BJ (cell line): ENCODE results near the gene LCA5L. TPM values are rescaled to one million over a fixed set of nuclear protein-coding genes. Genes with fewer than 3 reads are reported as not detected.
"Not testable (repeated sequence)": the region's sequence is repeated elsewhere in the genome, so short reads cannot be mapped to it uniquely, and the experiment has no call there.

ENCODE experiments used
- CTCF ChIA-PET: fragments of 350-600 bp; formaldehyde crosslinking; extraction: SDS; loops from one replicate; lab custom pipeline; 2021; ENCODE audit warnings: antibody characterized with exemption, inconsistent platforms; lab: Yijun Ruan, JAX
- POLR2A ChIA-PET: fragments of 300-600 bp; sonication (Branson Sonifier 250); formaldehyde crosslinking; extraction: SDS; loops from one replicate; lab custom pipeline; 2021; ENCODE audit warnings: antibody characterized with exemption; lab: Charles Lee
- DNase-seq: peaks from one replicate; pipeline ENCODE4 v3.0.0-alpha.2; 2011; ENCODE audit warnings: low read depth
- H3K27me3 ChIP-seq: 2 replicates; pipeline ENCODE4 v1.6.0; 2011; ENCODE audit warnings: low read length; ENCODE audit not compliant: control insufficient read depth, insufficient read depth
- H3K36me3 ChIP-seq: 2 replicates; pipeline ENCODE4 v1.5.1; 2011; ENCODE audit warnings: low read length; ENCODE audit not compliant: control insufficient read depth, insufficient read depth
- H3K4me3 ChIP-seq: 2 replicates; pipeline ENCODE4 v1.5.1; 2011; ENCODE audit warnings: low read depth, mild to moderate bottlenecking, control low read depth, low read length
- CTCF ChIP-seq: IDR thresholded peaks from 2 replicates; pipeline ENCODE4 v1.5.1; 2011; ENCODE audit warnings: low read depth, mild to moderate bottlenecking, control low read depth, inconsistent platforms, low read length, moderate library complexity; ENCODE audit not compliant: insufficient read depth
- polyA plus RNA-seq: library from polyadenylated mRNA; depleted of rRNA; stranded (reverse); fragments of >200 nt; gene quantifications from 2 replicates; pipeline ENCODE4 v1.2.3, GENCODE V29; 2011

Gene LCA5L
- polyA plus RNA-seq, 1 experiment, result 0.69 TPM

DNA sequence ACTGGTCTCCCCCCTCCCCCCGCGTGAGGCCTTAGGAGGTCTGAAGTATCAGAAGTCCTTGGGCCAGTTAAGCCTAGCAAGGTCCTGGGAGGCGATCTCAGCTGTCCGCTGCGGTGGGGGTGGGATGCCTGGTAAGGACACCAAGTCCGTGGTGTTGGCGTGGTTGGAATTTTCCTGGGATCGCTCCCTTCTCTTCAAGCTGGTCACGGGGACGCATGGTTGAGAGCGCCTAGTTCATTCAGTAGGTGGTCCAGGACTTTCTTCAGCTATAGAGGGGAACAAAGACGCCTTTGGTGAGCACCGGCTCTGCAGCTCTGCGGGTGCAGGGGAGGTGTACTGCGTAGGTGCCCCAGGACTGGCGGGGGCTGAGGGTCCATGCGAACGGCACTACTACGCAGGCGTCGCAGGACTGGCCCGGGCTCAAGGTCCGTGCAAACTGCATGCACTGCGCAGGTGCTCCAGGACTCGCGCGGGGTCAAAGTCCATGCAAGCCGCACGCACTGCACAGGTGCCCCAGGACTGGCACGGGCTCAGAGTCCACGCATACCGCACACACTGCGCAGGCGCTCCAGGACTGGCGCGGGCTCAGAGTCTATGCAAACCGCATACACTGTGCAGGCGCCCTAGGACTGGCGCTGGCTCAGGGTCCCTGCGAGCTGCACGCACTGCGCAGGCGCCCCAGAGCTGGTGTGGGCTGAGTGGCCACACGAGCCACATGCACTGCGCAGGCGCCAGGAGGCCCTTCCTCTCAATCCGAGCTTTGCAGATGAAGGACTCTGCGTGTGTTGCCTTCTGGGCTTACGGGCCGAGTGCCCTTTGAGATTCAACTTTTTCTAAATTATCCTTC, 60.1 kb downstream of the LCA5L start:
- Histone ChIP-seq H3K4me3 (peak overlapping the region; percentile 37), H3K36me3 (no peaks in the 10 kb centered on the region; the same call in 1 of the 2 replicates), H3K27me3 (no peaks in the 10 kb centered on the region)
- TF ChIP-seq CTCF, result no peak
- CTCF ChIA-PET, result no interaction called here
- POLR2A ChIA-PET, result no interaction called here
- DNase-seq, result no peak

GRCh38 chr21:39384674-39385298, 60.8 kb downstream of the LCA5L start:
- TF ChIP-seq CTCF, result no peak
- H3K27me3 ChIP-seq, result no peaks in the 10 kb centered on the region
- CTCF ChIA-PET, result no interaction called here
- no peaks in the 10 kb centered on the region; the same call in 1 of the 2 replicates for H3K36me3 ChIP-seq
- H3K4me3 ChIP-seq, result no peak overlapping the region
- no peak for DNase-seq
- POLR2A ChIA-PET, result no interaction called here

DNA sequence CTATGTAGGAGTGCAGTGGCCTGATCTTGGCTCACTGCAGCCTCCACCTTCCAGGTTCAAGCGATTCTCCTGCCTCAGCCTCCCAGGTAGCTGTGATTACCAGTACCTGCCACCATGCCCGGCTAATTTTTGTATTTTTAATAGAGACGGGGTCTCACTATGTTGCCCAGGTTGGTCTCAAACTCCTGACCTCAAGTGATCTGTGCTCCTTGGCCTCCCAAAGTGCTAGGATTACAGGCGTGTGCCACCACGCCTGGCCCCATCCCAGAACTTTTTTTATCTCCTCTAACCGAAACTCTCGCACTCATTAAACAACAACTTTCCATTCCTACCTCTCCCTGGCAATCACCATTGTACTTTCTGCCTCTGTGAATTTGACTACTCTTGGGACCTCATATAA, 63.5 kb downstream of the LCA5L start:
- CTCF ChIA-PET, H3K27me3 ChIP-seq, H3K36me3 ChIP-seq, POLR2A ChIA-PET, DNase-seq, H3K4me3 ChIP-seq: not testable (repeated sequence)

DNA sequence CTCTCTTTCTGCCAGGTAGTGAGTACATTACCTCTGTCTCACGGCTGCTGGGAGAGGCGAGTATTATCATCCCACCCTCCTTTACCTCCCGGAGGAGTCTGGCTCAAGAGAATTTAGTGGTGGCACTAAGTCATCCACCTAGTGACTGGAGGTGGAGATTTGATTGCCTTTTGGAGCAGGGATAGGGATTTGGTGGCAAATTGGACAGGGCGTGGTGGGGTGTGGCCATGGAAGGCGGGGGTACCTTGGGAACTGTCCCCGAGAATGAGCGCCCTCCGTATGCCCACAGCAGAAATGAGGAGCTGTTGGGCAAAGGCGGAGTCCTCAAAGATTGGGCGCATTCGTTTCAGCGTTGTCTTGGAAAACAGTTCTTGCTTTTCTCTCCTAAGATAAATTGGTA, 64.6 kb downstream of the LCA5L start:
- Histone ChIP-seq H3K4me3 (peak overlapping the region; percentile 75), H3K27me3 (no peaks in the 10 kb centered on the region), H3K36me3 (no peaks in the 10 kb centered on the region)
- no peak for DNase-seq
- CTCF ChIA-PET, result interaction anchor here (0.6 kb wide), 1 partner anchor 67 kb away, joined by 3 read pairs; no protein-coding TSS in a partner anchor
- POLR2A ChIA-PET, result no interaction called here
- TF ChIP-seq CTCF, result no peak

DNA sequence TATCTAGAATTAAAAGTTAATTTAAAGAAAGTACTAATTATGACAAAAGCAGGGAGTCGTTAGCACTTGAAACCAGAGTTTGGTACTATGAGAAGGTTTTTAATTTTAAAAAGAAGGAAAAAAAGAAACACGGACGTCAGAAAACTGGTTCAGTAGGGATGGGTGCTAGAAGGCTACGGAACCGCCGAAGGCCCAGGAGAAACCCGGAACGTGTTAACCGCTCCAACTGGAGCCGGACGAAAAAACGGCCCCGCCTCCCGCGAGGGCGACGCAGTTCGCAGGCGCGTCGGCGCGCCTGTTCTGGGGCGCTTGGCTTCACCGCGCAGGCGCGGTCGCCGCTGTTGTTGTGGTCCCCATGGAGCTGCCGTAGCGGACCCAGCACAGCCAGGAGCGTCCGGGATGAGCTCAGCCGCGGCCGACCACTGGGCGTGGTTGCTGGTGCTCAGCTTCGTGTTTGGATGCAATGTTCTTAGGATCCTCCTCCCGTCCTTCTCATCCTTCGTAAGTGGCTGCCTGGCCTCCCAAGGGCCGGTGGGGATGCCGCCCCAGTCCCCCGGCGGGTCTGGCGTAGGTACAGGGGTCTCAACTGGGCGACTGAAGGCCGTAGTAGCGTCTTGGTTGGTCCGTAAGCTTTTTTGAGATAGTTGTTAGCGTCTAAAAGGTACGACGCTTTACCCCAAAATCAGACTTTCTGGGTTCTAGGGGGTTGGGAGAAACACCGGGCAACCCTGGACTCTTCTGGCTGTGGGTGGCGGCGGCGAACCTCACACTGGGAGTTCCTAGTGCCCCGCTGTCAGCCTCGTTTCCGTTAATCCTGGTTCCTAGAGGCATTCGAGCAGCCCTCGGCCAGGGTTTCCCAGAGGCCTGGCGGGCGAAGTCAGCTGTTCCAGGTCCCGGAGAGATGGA, 65.3 kb downstream of the LCA5L start:
- H3K27me3 ChIP-seq, result no peaks in the 10 kb centered on the region
- no peaks in the 10 kb centered on the region for H3K36me3 ChIP-seq
- ChIA-PET POLR2A (interaction anchor here (0.6 to 0.9 kb wide), 2 partner anchors 197 to 391 kb away, joined by 3 read pairs; partner anchors contain the start of gene PSMG1), CTCF (interaction anchor here (0.6 kb wide), 1 partner anchor 66 kb away, joined by 3 read pairs; no protein-coding TSS in a partner anchor)
- H3K4me3 ChIP-seq, result peak overlapping the region; percentile 75
- peak; percentile 87 for DNase-seq
- no peak for TF ChIP-seq CTCF
